ENCODE data around the gene FGF18.

FGF18 gene

GRCh38 chr5:171435908-171436307 is 16.5 kb downstream of the FGF18 start:
- TF ChIP-seq EZH2 (IDR thresholded peaks at IDR 0.05; ENCODE audit: borderline replicate concordance, low read length), result no peak
- no peak for TF ChIP-seq CTCF (IDR thresholded peaks at IDR 0.05; ENCODE audit: low read length)
- Histone ChIP-seq H3K9me3 (ENCODE audit: low read length) (no peaks in the 10 kb centered on the region), H3K4me3 (ENCODE audit: low read depth, low read length, poor library complexity, severe bottlenecking) (no peak overlapping the region), H3K36me3 (ENCODE audit: insufficient read depth, low read length) (no peaks in the 10 kb centered on the region), H3K27ac (ENCODE audit: low read depth, low read length, poor library complexity, severe bottlenecking) (no peak overlapping the region), H3K4me1 (ENCODE audit: insufficient read depth, low read length, severe bottlenecking) (no peaks in the 10 kb centered on the region), H3F3A (ENCODE audit: insufficient read depth, low read length) (no peaks in the 10 kb centered on the region), H3K4me2 (ENCODE audit: low read length) (no peak overlapping the region), H3K9me2 (ENCODE audit: low read depth, low read length) (no peaks in the 10 kb centered on the region), H3K27me3 (ENCODE audit: insufficient read depth, low read length) (0 out of 2 replicates have a peak, but pooled peaks cover 5% of the 10 kb centered on the region), H4K20me1 (ENCODE audit: insufficient read depth, low read length) (no peaks in the 10 kb centered on the region), H3K9ac (ENCODE audit: low read length) (no peak overlapping the region), H2AFZ (ENCODE audit: low read length) (no peak overlapping the region), H3K79me2 (ENCODE audit: insufficient read depth, low read length) (no peaks in the 10 kb centered on the region)

GRCh38 chr5:171436804-171437285 is 17.4 kb downstream of the FGF18 start:
- no peaks in the 10 kb centered on the region for H3K4me1 ChIP-seq (ENCODE audit: insufficient read depth, low read length, severe bottlenecking)
- H3K27me3 ChIP-seq (ENCODE audit: insufficient read depth, low read length), result 0 out of 2 replicates have a peak, but pooled peaks cover 5% of the 10 kb centered on the region
- H3K4me3 ChIP-seq (ENCODE audit: low read depth, low read length, poor library complexity, severe bottlenecking), result no peak overlapping the region
- H3K9ac ChIP-seq (ENCODE audit: low read length), result no peak overlapping the region
- no peaks in the 10 kb centered on the region for H3K79me2 ChIP-seq (ENCODE audit: insufficient read depth, low read length)
- H3F3A ChIP-seq (ENCODE audit: insufficient read depth, low read length), result no peaks in the 10 kb centered on the region
- no peak overlapping the region for H3K27ac ChIP-seq (ENCODE audit: low read depth, low read length, poor library complexity, severe bottlenecking)
- no peaks in the 10 kb centered on the region for H3K9me2 ChIP-seq (ENCODE audit: low read depth, low read length)
- no peak for TF ChIP-seq CTCF (IDR thresholded peaks at IDR 0.05; ENCODE audit: low read length)
- H2AFZ ChIP-seq (ENCODE audit: low read length), result no peak overlapping the region
- H3K9me3 ChIP-seq (ENCODE audit: low read length), result no peaks in the 10 kb centered on the region
- no peaks in the 10 kb centered on the region for H3K36me3 ChIP-seq (ENCODE audit: insufficient read depth, low read length)
- H3K4me2 ChIP-seq (ENCODE audit: low read length), result no peak overlapping the region
- H4K20me1 ChIP-seq (ENCODE audit: insufficient read depth, low read length), result no peaks in the 10 kb centered on the region

GRCh38 chr5:171437286-171437821 is 17.9 kb downstream of the FGF18 start:
- H3K27me3 ChIP-seq (ENCODE audit: insufficient read depth, low read length), result 0 out of 2 replicates have a peak, but pooled peaks cover 5% of the 10 kb centered on the region
- H3K27ac ChIP-seq (ENCODE audit: low read depth, low read length, poor library complexity, severe bottlenecking), result no peak overlapping the region
- no peaks in the 10 kb centered on the region for H3F3A ChIP-seq (ENCODE audit: insufficient read depth, low read length)
- H3K9ac ChIP-seq (ENCODE audit: low read length), result no peak overlapping the region
- no peaks in the 10 kb centered on the region for H3K79me2 ChIP-seq (ENCODE audit: insufficient read depth, low read length)
- H4K20me1 ChIP-seq (ENCODE audit: insufficient read depth, low read length), result no peaks in the 10 kb centered on the region
- H3K36me3 ChIP-seq (ENCODE audit: insufficient read depth, low read length), result no peaks in the 10 kb centered on the region
- no peaks in the 10 kb centered on the region for H3K4me1 ChIP-seq (ENCODE audit: insufficient read depth, low read length, severe bottlenecking)
- no peak overlapping the region for H2AFZ ChIP-seq (ENCODE audit: low read length)
- H3K9me3 ChIP-seq (ENCODE audit: low read length), result no peaks in the 10 kb centered on the region
- H3K4me2 ChIP-seq (ENCODE audit: low read length), result no peak overlapping the region
- H3K9me2 ChIP-seq (ENCODE audit: low read depth, low read length), result no peaks in the 10 kb centered on the region
- no peak overlapping the region for H3K4me3 ChIP-seq (ENCODE audit: low read depth, low read length, poor library complexity, severe bottlenecking)
- TF ChIP-seq CTCF (IDR thresholded peaks at IDR 0.05; ENCODE audit: low read length), result no peak
- TF ChIP-seq EZH2 (IDR thresholded peaks at IDR 0.05; ENCODE audit: borderline replicate concordance, low read length), result no peak

Measured in OCI-LY1 (cell line).